ENCODE results near the gene BEND6.

GRCh38 chr6:57029213-57029612 lies 74.3 kb downstream of the BEND6 start:
- no peak for TF ChIP-seq CTCF (conservative IDR thresholded peaks at IDR 0.05 in 1 of 2, IDR thresholded peaks at IDR 0.05 in 1 of 2; ENCODE audit: low read depth in 1 of 2, low read length in 2 of 2)
- no peak for TF ChIP-seq EZH2 (IDR thresholded peaks at IDR 0.05; ENCODE audit: low read length, missing control alignments)
